ENCODE results near the gene SH2D4B. TPM values are rescaled to one million over a fixed set of nuclear protein-coding genes. Genes with fewer than 3 reads are reported as not detected.

SH2D4B gene
- total RNA-seq, 1 experiment from 2014 or later, result 0.22 TPM

DNA sequence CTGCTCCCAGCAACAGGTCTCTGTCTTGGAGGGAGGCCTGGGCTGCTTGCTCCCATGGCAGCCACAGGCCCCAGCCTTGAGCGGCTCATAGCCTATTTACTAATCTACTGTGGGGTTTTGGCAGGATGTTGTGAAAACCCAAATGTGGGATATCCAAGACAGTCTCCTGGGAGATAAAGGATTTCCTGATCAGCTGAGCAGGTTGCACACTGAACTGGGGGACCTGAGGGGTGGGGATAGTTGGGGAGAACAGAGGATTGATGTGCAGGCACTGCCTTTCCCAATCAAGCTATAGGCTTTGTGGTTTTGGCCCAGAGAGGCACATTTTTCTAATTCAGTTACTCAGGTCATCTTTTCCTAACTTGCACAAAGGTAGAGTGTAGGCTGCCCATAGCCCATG, 92.6 kb downstream of the SH2D4B start:
- RAD21 ChIA-PET (ENCODE audit: low non-redundant PET in 1 of 2, low total read pairs in 2 of 2, uncharacterized antibody in 2 of 2, unreplicated experiment in 2 of 2), result no interaction called here

More for the DNA sequence above, 92.6 kb downstream of the SH2D4B start:
- H3K9me3 ChIP-seq (ENCODE audit: control insufficient read depth in 1 of 2, insufficient read depth in 1 of 2, low read depth in 1 of 2, low read length in 2 of 2), result no peaks in the 10 kb centered on the region
- ATAC-seq (no peak), DNase-seq (ENCODE audit: low read depth, low spot score) (no peak)
- no peak overlapping the region for H3K4me2 ChIP-seq (ENCODE audit: low read length)
- no peaks in the 10 kb centered on the region for H4K20me1 ChIP-seq (ENCODE audit: insufficient read depth)
- H3K36me3 ChIP-seq (ENCODE audit: control insufficient read depth in 1 of 2, insufficient read depth in 2 of 2, low read length in 2 of 2), result no peaks in the 10 kb centered on the region
- BruUV-seq (replicated peaks), result no TSS peak
- H2AFZ ChIP-seq (ENCODE audit: low read depth, low read length, poor library complexity, severe bottlenecking), result no peak overlapping the region
- H3K9me2 ChIP-seq (ENCODE audit: insufficient read depth), result no peaks in the 10 kb centered on the region
- TF ChIP-seq SRF (IDR thresholded peaks at IDR 0.05; ENCODE audit: low read depth) (no peak), ELF1 (IDR thresholded peaks at IDR 0.05; ENCODE audit: borderline replicate concordance, low read depth) (no peak), ZNF274 (IDR thresholded peaks at IDR 0.05; ENCODE audit: low read depth, low read length) (no peak), ATF3 (IDR thresholded peaks at IDR 0.05) (no peak), SIN3A (IDR thresholded peaks at IDR 0.05; ENCODE audit: low read depth) (no peak), RAD21 (IDR thresholded peaks at IDR 0.05; ENCODE audit: low read depth) (no peak), CEBPB (IDR thresholded peaks at IDR 0.05; ENCODE audit: low read depth) (no peak), POLR2AphosphoS5 (IDR thresholded peaks at IDR 0.05; ENCODE audit: low read depth, low read length) (no peak), EZH2phosphoT487 (IDR thresholded peaks at IDR 0.05; ENCODE audit: borderline replicate concordance) (no peak), EZH2 (IDR thresholded peaks at IDR 0.05) (no peak), ZBTB33 (IDR thresholded peaks at IDR 0.05; ENCODE audit: extremely low read depth, insufficient replicate concordance, low read length) (no peak), EGR1 (IDR thresholded peaks at IDR 0.05; ENCODE audit: low read depth) (no peak), MAX (IDR thresholded peaks at IDR 0.05) (no peak), POLR2A (IDR thresholded peaks at IDR 0.05; ENCODE audit: borderline replicate concordance, extremely low read depth, insufficient read depth, insufficient read length) (no peak), YY1 (IDR thresholded peaks at IDR 0.05; ENCODE audit: extremely low read depth, insufficient replicate concordance, low read depth, low read length) (no peak), CBX3 (IDR thresholded peaks at IDR 0.05; ENCODE audit: low read depth) (no peak), SP1 (IDR thresholded peaks at IDR 0.05; ENCODE audit: low read depth) (no peak)
- TF ChIP-seq, protein P1, sequence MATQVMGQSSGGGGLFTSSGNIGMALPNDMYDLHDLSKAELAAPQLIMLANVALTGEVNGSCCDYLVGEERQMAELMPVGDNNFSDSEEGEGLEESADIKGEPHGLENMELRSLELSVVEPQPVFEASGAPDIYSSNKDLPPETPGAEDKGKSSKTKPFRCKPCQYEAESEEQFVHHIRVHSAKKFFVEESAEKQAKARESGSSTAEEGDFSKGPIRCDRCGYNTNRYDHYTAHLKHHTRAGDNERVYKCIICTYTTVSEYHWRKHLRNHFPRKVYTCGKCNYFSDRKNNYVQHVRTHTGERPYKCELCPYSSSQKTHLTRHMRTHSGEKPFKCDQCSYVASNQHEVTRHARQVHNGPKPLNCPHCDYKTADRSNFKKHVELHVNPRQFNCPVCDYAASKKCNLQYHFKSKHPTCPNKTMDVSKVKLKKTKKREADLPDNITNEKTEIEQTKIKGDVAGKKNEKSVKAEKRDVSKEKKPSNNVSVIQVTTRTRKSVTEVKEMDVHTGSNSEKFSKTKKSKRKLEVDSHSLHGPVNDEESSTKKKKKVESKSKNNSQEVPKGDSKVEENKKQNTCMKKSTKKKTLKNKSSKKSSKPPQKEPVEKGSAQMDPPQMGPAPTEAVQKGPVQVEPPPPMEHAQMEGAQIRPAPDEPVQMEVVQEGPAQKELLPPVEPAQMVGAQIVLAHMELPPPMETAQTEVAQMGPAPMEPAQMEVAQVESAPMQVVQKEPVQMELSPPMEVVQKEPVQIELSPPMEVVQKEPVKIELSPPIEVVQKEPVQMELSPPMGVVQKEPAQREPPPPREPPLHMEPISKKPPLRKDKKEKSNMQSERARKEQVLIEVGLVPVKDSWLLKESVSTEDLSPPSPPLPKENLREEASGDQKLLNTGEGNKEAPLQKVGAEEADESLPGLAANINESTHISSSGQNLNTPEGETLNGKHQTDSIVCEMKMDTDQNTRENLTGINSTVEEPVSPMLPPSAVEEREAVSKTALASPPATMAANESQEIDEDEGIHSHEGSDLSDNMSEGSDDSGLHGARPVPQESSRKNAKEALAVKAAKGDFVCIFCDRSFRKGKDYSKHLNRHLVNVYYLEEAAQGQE (IDR thresholded peaks at IDR 0.05; ENCODE audit: low read depth), result no peak
- H3K9ac ChIP-seq (ENCODE audit: low read length), result no peak overlapping the region
- no peaks in the 10 kb centered on the region for H3K4me1 ChIP-seq (ENCODE audit: control insufficient read depth in 1 of 2, insufficient read depth in 2 of 2, low read length in 2 of 2)
- H3K79me2 ChIP-seq (ENCODE audit: insufficient read depth, low read length), result no peaks in the 10 kb centered on the region
- intact Hi-C loops (cut with micrococcal nuclease), result no loop called here
- ChIA-PET POLR2A (no interaction called here), CTCF (no interaction called here)
- H3K4me3 ChIP-seq (replicated peaks in 1 of 2; ENCODE audit: low read depth in 1 of 2, low read length in 2 of 2), result no peak overlapping the region
- no peak overlapping the region for H3K27ac ChIP-seq (ENCODE audit: low read depth, low read length)
- no peaks in the 10 kb centered on the region for H3K27me3 ChIP-seq (ENCODE audit: insufficient read depth, low read length)
